GM19324 (cell line): ENCODE measurements around the gene SERGEF.

Experiments
- ATAC-seq: cut with Tn5 transposase; IDR thresholded peaks from one replicate; pipeline ENCODE4 v1.9.1; 2021; ENCODE audit warnings: mild to moderate bottlenecking, moderate library complexity; ENCODE audit not compliant: unreplicated experiment, low FRiP score

The SERGEF gene

GRCh38 chr11:17822401-17822781 is 190.5 kb downstream of the SERGEF start:
- no peak for ATAC-seq

GRCh38 chr11:17821648-17822400 is 191.0 kb downstream of the SERGEF start:
- no peak for ATAC-seq

- ATAC-seq, result no peak
Measured at GRCh38 chr11:17816232-17816931, 196.5 kb downstream of the SERGEF start.

GRCh38 chr11:17814546-17814945 is 198.3 kb downstream of the SERGEF start:
- ATAC-seq, result no peak

GRCh38 chr11:17813391-17814059 is 199.3 kb downstream of the SERGEF start:
- ATAC-seq, result no peak

GRCh38 chr11:17812865-17813187 is 200.0 kb downstream of the SERGEF start:
- ATAC-seq, result no peak

- ATAC-seq, result no peak
Measured at GRCh38 chr11:17812091-17812864, 200.6 kb downstream of the SERGEF start.

GRCh38 chr11:17811352-17811751 is 201.5 kb downstream of the SERGEF start:
- ATAC-seq, result no peak

- no peak for ATAC-seq
Measured at GRCh38 chr11:17810746-17811145, 202.1 kb downstream of the SERGEF start.

GRCh38 chr11:17810041-17810440 is 202.8 kb downstream of the SERGEF start:
- ATAC-seq, result no peak

GRCh38 chr11:17807034-17807433 is 205.8 kb downstream of the SERGEF start:
- no peak for ATAC-seq

- no peak for ATAC-seq
Measured at GRCh38 chr11:17805873-17806272, 207.0 kb downstream of the SERGEF start.

GRCh38 chr11:17805043-17805442 is 207.8 kb downstream of the SERGEF start:
- no peak for ATAC-seq

- no peak for ATAC-seq
Measured at GRCh38 chr11:17803754-17804334, 209.0 kb downstream of the SERGEF start.

- no peak for ATAC-seq
Measured at GRCh38 chr11:17802491-17802890, 210.4 kb downstream of the SERGEF start.

GRCh38 chr11:17801166-17801565 is 211.7 kb downstream of the SERGEF start:
- ATAC-seq, result no peak

GRCh38 chr11:17799147-17799546 is 213.7 kb downstream of the SERGEF start:
- no peak for ATAC-seq

- ATAC-seq, result no peak
Measured at GRCh38 chr11:17798716-17799115, 214.1 kb downstream of the SERGEF start.

GRCh38 chr11:17798253-17798652 is 214.6 kb downstream of the SERGEF start:
- no peak for ATAC-seq

GRCh38 chr11:17796154-17796553 is 216.7 kb downstream of the SERGEF start:
- no peak for ATAC-seq

- ATAC-seq, result no peak
Measured at GRCh38 chr11:17794981-17795380, 217.9 kb downstream of the SERGEF start.
